ENCODE results near the gene PPP1R14C.

DNA sequence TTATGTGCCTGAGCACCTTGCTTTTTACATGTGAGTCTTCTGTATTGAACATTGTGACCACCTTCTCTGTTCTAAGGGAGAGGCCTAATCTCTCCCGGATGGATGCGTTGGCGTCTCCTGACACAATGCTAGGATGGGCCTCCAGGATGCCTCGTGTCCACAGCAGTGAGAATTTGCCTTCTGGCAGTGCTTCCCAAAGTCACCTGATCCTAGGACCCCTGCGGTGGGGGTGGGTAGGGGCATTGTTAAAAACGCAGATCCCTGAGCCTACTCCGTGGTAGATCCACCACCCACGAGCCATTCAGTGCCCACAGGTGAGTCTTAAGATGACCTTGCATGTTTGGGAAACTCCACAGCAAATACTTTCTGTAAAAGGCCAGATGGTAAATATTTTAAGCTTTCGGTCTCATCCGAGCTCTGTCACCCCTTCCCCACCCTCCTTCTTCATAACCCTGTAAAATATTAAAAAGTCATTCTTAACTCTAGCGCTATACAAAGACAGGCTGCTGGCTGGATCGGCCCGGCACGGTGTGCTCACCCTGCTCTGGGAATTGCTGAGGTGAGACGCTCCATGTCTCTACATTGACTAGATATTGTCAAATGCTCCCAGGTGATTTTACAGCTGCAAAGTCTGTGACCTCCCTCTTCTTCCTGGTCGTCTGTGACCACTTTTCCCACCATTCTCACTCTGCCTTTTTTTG is 119.3 kb downstream of the PPP1R14C start:
- TF ChIP-seq CTCF (IDR thresholded peaks at IDR 0.05 in 8 of 11, conservative IDR thresholded peaks at IDR 0.05 in 3 of 11) (no peak), POLR2A (IDR thresholded peaks at IDR 0.05) (no peak)
